HEK293 (cell line): Measurements from ENCODE around the gene IGSF9.

Experiments
- CTCF ChIA-PET: fragments of 350-600 bp; formaldehyde crosslinking; extraction: SDS; loops from one replicate; lab custom pipeline; 2021; ENCODE audit warnings: antibody characterized with exemption; lab: Yijun Ruan, JAX
- POLR2A ChIA-PET: fragments of 300-600 bp; formaldehyde crosslinking; extraction: SDS; loops from one replicate; lab custom pipeline; 2020; ENCODE audit warnings: antibody characterized with exemption, inconsistent platforms; lab: Yijun Ruan, JAX
- H3K27ac ChIP-seq: fragments of 200-500 bp; sonication (Bioruptor generic); 2 replicates; pipeline ENCODE4 v1.5.1; 2014; ENCODE audit warnings: low read depth, low read length, control low read depth, inconsistent platforms; ENCODE audit errors: extremely low read depth
- H3K36me3 ChIP-seq, 2 experiments: fragments of 200-500 bp in 1 of 2; sonication (Bioruptor generic) in 1 of 2; 1 replicate in 1 of 2; 2 replicates in 1 of 2; pipeline ENCODE4 v1.5.1; 2014 to 2017; ENCODE audit warnings: inconsistent platforms in 2 of 2, low read length in 2 of 2; ENCODE audit not compliant: control insufficient read depth in 2 of 2, insufficient read depth in 1 of 2
- H3K4me1 ChIP-seq: fragments of 200-500 bp; sonication (Bioruptor generic); 2 replicates; pipeline ENCODE4 v1.5.1; 2014; ENCODE audit warnings: mild to moderate bottlenecking, low read length, inconsistent platforms; ENCODE audit not compliant: control insufficient read depth, insufficient read depth
- H3K4me3 ChIP-seq: 2 replicates; pipeline ENCODE4 v1.5.1; 2011; ENCODE audit warnings: low read depth, mild to moderate bottlenecking, control low read depth, low read length, moderate library complexity
- H3K9me3 ChIP-seq: fragments of 200-500 bp; sonication (Bioruptor generic); 2 replicates; pipeline ENCODE4 v1.5.1; 2014; ENCODE audit warnings: low read depth, low read length, inconsistent platforms; ENCODE audit not compliant: control insufficient read depth, insufficient read depth
- BCL11B ChIP-seq: fragments of 450-650 bp; formaldehyde crosslinking; IDR thresholded peaks from 2 replicates; pipeline ENCODE4 v1.5.1; 2016; ENCODE audit warnings: low read depth, missing biosample characterization, missing genetic modification characterization
- GLIS1 ChIP-seq: fragments of 450-650 bp; formaldehyde crosslinking; IDR thresholded peaks from 2 replicates; pipeline ENCODE4 v1.5.1; 2016; ENCODE audit warnings: missing biosample characterization, missing genetic modification characterization
- KLF16 ChIP-seq: fragments of 450-650 bp; formaldehyde crosslinking; IDR thresholded peaks from 2 replicates; pipeline ENCODE4 v1.5.1; 2017; ENCODE audit warnings: missing biosample characterization, missing genetic modification characterization
- OSR2 ChIP-seq: fragments of 450-650 bp; formaldehyde crosslinking; IDR thresholded peaks from 2 replicates; pipeline ENCODE4 v1.5.1; 2016; ENCODE audit warnings: missing biosample characterization, missing genetic modification characterization
- PATZ1 ChIP-seq: fragments of 450-650 bp; formaldehyde crosslinking; IDR thresholded peaks from 2 replicates; pipeline ENCODE4 v1.5.1; 2016; ENCODE audit warnings: missing biosample characterization, missing genetic modification characterization
- PBX3 ChIP-seq: sonication (generic); formaldehyde crosslinking; IDR thresholded peaks from 2 replicates; pipeline ENCODE4 v1.8.1; 2022; ENCODE audit warnings: mild to moderate bottlenecking, moderate library complexity, missing genetic modification reagents
- SP7 ChIP-seq: fragments of 450-650 bp; formaldehyde crosslinking; IDR thresholded peaks from 2 replicates; pipeline ENCODE4 v1.5.1; 2016; ENCODE audit warnings: missing biosample characterization, missing genetic modification characterization
- TCF7L2 ChIP-seq: IDR thresholded peaks from 2 replicates; pipeline ENCODE4 v1.6.1; 2011; ENCODE audit warnings: low read depth, mild to moderate bottlenecking, inconsistent platforms, low read length, moderate library complexity, borderline replicate concordance
- ZFHX2 ChIP-seq: fragments of 450-650 bp; formaldehyde crosslinking; conservative IDR thresholded peaks from 2 replicates; pipeline ENCODE4 v1.5.1; 2016; ENCODE audit warnings: missing biosample characterization, missing genetic modification characterization
- ZFP37 ChIP-seq: fragments of 450-650 bp; formaldehyde crosslinking; IDR thresholded peaks from 2 replicates; pipeline ENCODE4 v1.5.1; 2016; ENCODE audit warnings: missing biosample characterization, missing genetic modification characterization
- ZFP41 ChIP-seq: fragments of 450-650 bp; formaldehyde crosslinking; IDR thresholded peaks from 2 replicates; pipeline ENCODE4 v1.5.1; 2016; ENCODE audit warnings: missing biosample characterization, missing genetic modification characterization, borderline replicate concordance
- ZNF138 ChIP-seq: fragments of 450-650 bp; formaldehyde crosslinking; IDR thresholded peaks from 2 replicates; pipeline ENCODE4 v1.5.1; 2016; ENCODE audit warnings: missing biosample characterization, missing genetic modification characterization, borderline replicate concordance
- ZNF148 ChIP-seq: fragments of 450-650 bp; formaldehyde crosslinking; IDR thresholded peaks from 2 replicates; pipeline ENCODE4 v1.5.0; 2017; ENCODE audit warnings: missing biosample characterization, missing genetic modification characterization, borderline replicate concordance
- ZNF24 ChIP-seq: fragments of 450-650 bp; formaldehyde crosslinking; IDR thresholded peaks from 2 replicates; pipeline ENCODE4 v1.5.1; 2016; ENCODE audit warnings: missing biosample characterization, missing genetic modification characterization
- ZNF26 ChIP-seq: fragments of 450-650 bp; formaldehyde crosslinking; IDR thresholded peaks from 2 replicates; pipeline ENCODE4 v1.5.1; 2016; ENCODE audit warnings: missing biosample characterization, missing genetic modification characterization
- ZNF274 ChIP-seq, 2 experiments: fragments of 200-500 bp in 1 of 2; fragments of 450-650 bp in 1 of 2; sonication (Bioruptor generic) in 1 of 2; formaldehyde crosslinking in 1 of 2; IDR thresholded peaks; 2 replicates each; pipeline versions ENCODE4 v1.5.1 to v1.6.1; 2014 to 2016; ENCODE audit warnings: borderline replicate concordance in 1 of 2, inconsistent platforms in 1 of 2, low read length in 1 of 2, missing biosample characterization in 1 of 2, missing genetic modification characterization in 1 of 2
- ZNF311 ChIP-seq: fragments of 450-650 bp; formaldehyde crosslinking; IDR thresholded peaks from 2 replicates; pipeline ENCODE4 v1.5.1; 2017; ENCODE audit warnings: missing biosample characterization, missing genetic modification characterization, borderline replicate concordance
- ZNF350 ChIP-seq: fragments of 450-650 bp; formaldehyde crosslinking; IDR thresholded peaks from 2 replicates; pipeline ENCODE4 v1.5.0; 2017; ENCODE audit warnings: missing biosample characterization, mild to moderate bottlenecking, missing genetic modification characterization
- ZNF629 ChIP-seq: fragments of 450-650 bp; formaldehyde crosslinking; IDR thresholded peaks from 2 replicates; pipeline ENCODE4 v1.5.1; 2017; ENCODE audit warnings: missing biosample characterization, missing genetic modification characterization
- ZNF639 ChIP-seq: fragments of 450-650 bp; formaldehyde crosslinking; IDR thresholded peaks from 2 replicates; pipeline ENCODE4 v1.5.1; 2016; ENCODE audit warnings: missing biosample characterization, missing genetic modification characterization
- ZNF658 ChIP-seq: fragments of 450-650 bp; formaldehyde crosslinking; IDR thresholded peaks from 2 replicates; pipeline ENCODE4; 2016; ENCODE audit warnings: missing biosample characterization, missing genetic modification characterization
- ZNF692 ChIP-seq: fragments of 450-650 bp; formaldehyde crosslinking; IDR thresholded peaks from 2 replicates; pipeline ENCODE4 v1.5.1; 2016; ENCODE audit warnings: missing biosample characterization, missing genetic modification characterization
- ZNF785 ChIP-seq: fragments of 450-650 bp; formaldehyde crosslinking; IDR thresholded peaks from 2 replicates; pipeline ENCODE4 v1.5.1; 2016; ENCODE audit warnings: missing biosample characterization, missing genetic modification characterization
- ZSCAN23 ChIP-seq: fragments of 450-650 bp; formaldehyde crosslinking; IDR thresholded peaks from 2 replicates; pipeline ENCODE4 v1.5.1; 2016; ENCODE audit warnings: missing biosample characterization, missing genetic modification characterization

Gene IGSF9

GRCh38 chr1:159951016-159951415, 5.6 kb upstream of the IGSF9 start (continued):
- TF ChIP-seq ZNF148 (tag by site-specific recombination) (no peak), ZNF692 (tag by site-specific recombination) (no peak), SP7 (no peak), ZNF350 (no peak), BCL11B (tag by site-specific recombination) (no peak), PATZ1 (tag by site-specific recombination) (no peak), TCF7L2 (no peak), ZNF629 (tag by site-specific recombination) (no peak), ZNF138 (no peak), KLF16 (tag by site-specific recombination) (no peak)

GRCh38 chr1:159949981-159950381, 4.6 kb upstream of the IGSF9 start:
- no peaks in the 10 kb centered on the region for H3K4me1 ChIP-seq
- ChIA-PET POLR2A (no interaction called here), CTCF (interaction anchor here (10.8 kb wide), 1 partner anchor 57 kb away, joined by 87 read pairs; no protein-coding TSS in a partner anchor)
- H3K4me3 ChIP-seq = no peak overlapping the region
- H3K9me3 ChIP-seq = no peaks in the 10 kb centered on the region
- no peaks in the 10 kb centered on the region for H3K36me3 ChIP-seq
- H3K27ac ChIP-seq = no peak overlapping the region
- TF ChIP-seq OSR2 (tag by site-specific recombination) (no peak), ZNF24 (no peak), ZFHX2 (tag by site-specific recombination) (no peak), ZNF274 (IDR thresholded peaks at IDR 0.05; ENCODE audit: low read length) (no peak), ZNF274 (tag by site-specific recombination; IDR thresholded peaks at IDR 0.05; ENCODE audit: borderline replicate concordance) (no peak), ZNF658 (tag by site-specific recombination) (no peak), ZNF639 (tag by site-specific recombination) (no peak), ZFP41 (no peak), ZNF785 (no peak), PBX3 (CRISPR knock-in tag) (no peak), ZNF311 (tag by site-specific recombination) (no peak), GLIS1 (tag by site-specific recombination) (no peak), ZFP37 (tag by site-specific recombination) (no peak), ZSCAN23 (tag by site-specific recombination) (no peak), ZNF26 (tag by site-specific recombination) (no peak)
